A673 (cell line): ENCODE data around the gene WFDC5. TPM values are rescaled to one million over a fixed set of nuclear protein-coding genes. Genes with fewer than 3 reads are reported as not detected.
A peak's percentile ranks its signal among the peaks of the same experiment; 100 is the strongest.

Source experiments
- BruUV-seq: library from RNA; stranded (reverse); fragments of 400-500 nt; replicated peaks from 2 replicates; lab custom pipeline; 2021; lab: Mats Ljungman, UMichigan
- CTCF ChIA-PET: fragments of 300-600 bp; sonication (Branson Sonifier 250); formaldehyde crosslinking; loops from one replicate; lab custom pipeline; 2022; ENCODE audit warnings: antibody characterized with exemption; lab: Charles Lee
- POLR2A ChIA-PET: fragments of 300-600 bp; sonication (Branson Sonifier 250); formaldehyde crosslinking; loops from one replicate; lab custom pipeline; 2022; ENCODE audit warnings: antibody characterized with exemption; ENCODE audit not compliant: low non-redundant PET; lab: Charles Lee
- DNase-seq: peaks from one replicate; pipeline ENCODE4 v3.0.0-alpha.2; 2015; ENCODE audit warnings: low spot score
- H3K27ac ChIP-seq: fragments of 200-600 bp; sonication (generic); 2 replicates; pipeline ENCODE4 v1.5.1; 2016; ENCODE audit warnings: mixed run types, low read depth, mild to moderate bottlenecking, mixed read lengths, antibody characterized with exemption, low read length; ENCODE audit not compliant: poor library complexity, severe bottlenecking
- H3K27me3 ChIP-seq: fragments of 200-600 bp; sonication (generic); replicated peaks from 2 replicates; pipeline ENCODE4 v1.6.1; 2017; ENCODE audit warnings: mixed run types, low read depth, mild to moderate bottlenecking, mixed read lengths, antibody characterized with exemption, low read length; ENCODE audit not compliant: insufficient read depth, poor library complexity
- H3K36me3 ChIP-seq: fragments of 200-600 bp; sonication (generic); 2 replicates; pipeline ENCODE4 v1.6.1; 2016; ENCODE audit warnings: mixed run types, mild to moderate bottlenecking, mixed read lengths, antibody characterized with exemption, low read length; ENCODE audit not compliant: insufficient read depth, poor library complexity, severe bottlenecking
- H3K4me1 ChIP-seq: fragments of 200-600 bp; sonication (generic); 2 replicates; pipeline ENCODE4 v1.6.1; 2017; ENCODE audit warnings: mixed run types, mild to moderate bottlenecking, mixed read lengths, antibody characterized with exemption, low read length; ENCODE audit not compliant: insufficient read depth, poor library complexity, severe bottlenecking
- H3K4me3 ChIP-seq: fragments of 200-600 bp; sonication (generic); 2 replicates; pipeline ENCODE4 v1.5.1; 2016; ENCODE audit warnings: low read depth, mixed run types, mild to moderate bottlenecking, mixed read lengths, low read length; ENCODE audit not compliant: poor library complexity, severe bottlenecking
- H3K9me3 ChIP-seq: fragments of 200-600 bp; sonication (generic); 2 replicates; pipeline ENCODE4 v1.6.1; 2016; ENCODE audit warnings: mixed run types, low read depth, mild to moderate bottlenecking, mixed read lengths, antibody characterized with exemption, low read length; ENCODE audit not compliant: poor library complexity, severe bottlenecking
- EZH2 ChIP-seq: fragments of 200-600 bp; sonication (generic); IDR thresholded peaks from 2 replicates; pipeline ENCODE4 v1.6.1; 2017; ENCODE audit warnings: borderline replicate concordance, low read depth, mild to moderate bottlenecking, mixed read lengths, antibody characterized with exemption, low read length; ENCODE audit not compliant: poor library complexity, severe bottlenecking
- intact Hi-C: fragments of 100-400 bp; cut with micrococcal nuclease; formaldehyde crosslinking; loops from one replicate; pipeline ENCODE4 v1.10.0; 2022; ENCODE audit not compliant: unreplicated experiment
- total RNA-seq: library from RNA; stranded (reverse); gene quantifications from 2 replicates; pipeline ENCODE4 v1.2.3, GENCODE V29; 2021
- TF ChIP-seq, protein P1 (sequence below): fragments of 300-800, 200-600 bp; sonication (generic); conservative IDR thresholded peaks from 2 replicates; pipeline ENCODE4 v1.5.1; 2017; ENCODE audit warnings: low read depth, mild to moderate bottlenecking, antibody characterized with exemption, low read length, moderate library complexity, mixed read lengths

WFDC5 gene
- total RNA-seq, 1 experiment from 2014 or later, result not detected

DNA sequence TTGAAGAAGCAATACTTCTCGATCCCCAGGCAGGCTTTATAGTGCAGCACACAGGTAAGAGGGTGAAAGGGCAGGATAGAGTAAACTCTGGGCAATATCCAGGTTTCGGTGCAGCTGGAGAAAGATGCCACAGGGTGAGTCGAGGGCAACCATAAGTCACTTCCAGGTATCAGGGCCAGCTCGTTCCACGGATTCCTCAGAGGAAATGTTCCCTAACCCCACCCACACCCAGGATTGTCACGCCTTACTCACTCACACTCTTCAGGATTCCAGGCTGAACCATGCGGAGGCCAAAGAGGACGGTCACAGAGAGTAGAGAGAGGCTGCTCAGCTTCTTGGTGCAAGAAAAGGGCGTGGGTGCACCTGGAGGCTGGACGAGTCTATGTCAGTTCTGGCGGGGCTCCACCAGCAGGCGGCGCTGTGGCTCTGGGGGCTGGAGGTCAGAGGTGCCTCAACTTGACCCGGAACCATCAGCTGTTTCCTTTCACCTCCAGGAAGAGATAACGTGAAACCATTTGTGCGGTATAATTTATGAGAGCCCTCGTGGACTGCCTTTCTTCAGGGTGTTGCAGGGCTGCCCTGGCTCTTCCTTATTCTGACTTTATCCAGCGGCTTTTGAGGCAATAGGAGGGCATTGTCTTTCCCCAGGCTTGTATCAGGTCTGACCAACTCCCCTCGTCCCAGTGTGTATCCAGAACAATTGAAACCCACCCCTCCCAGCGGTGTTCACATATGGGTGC is 23.8 kb upstream of the WFDC5 start:
- intact Hi-C loops, result loop anchor here (2.0 kb wide), 2 partner anchors 90 to 154 kb away; no protein-coding TSS in a partner anchor
- H3K4me1 ChIP-seq, result no peaks in the 10 kb centered on the region
- ChIA-PET CTCF (interaction anchor here (0.6 to 1.9 kb wide), 10 partner anchors 27 to 173 kb away, joined by 3 to 13 read pairs (median 4); no protein-coding TSS in a partner anchor), POLR2A (no interaction called here)
- H3K27ac ChIP-seq, result no peak overlapping the region
- no TSS peak for BruUV-seq
- H3K36me3 ChIP-seq, result no peaks in the 10 kb centered on the region
- DNase-seq, result peak; percentile 60
- TF ChIP-seq EZH2, result no peak
- TF ChIP-seq, protein P1, sequence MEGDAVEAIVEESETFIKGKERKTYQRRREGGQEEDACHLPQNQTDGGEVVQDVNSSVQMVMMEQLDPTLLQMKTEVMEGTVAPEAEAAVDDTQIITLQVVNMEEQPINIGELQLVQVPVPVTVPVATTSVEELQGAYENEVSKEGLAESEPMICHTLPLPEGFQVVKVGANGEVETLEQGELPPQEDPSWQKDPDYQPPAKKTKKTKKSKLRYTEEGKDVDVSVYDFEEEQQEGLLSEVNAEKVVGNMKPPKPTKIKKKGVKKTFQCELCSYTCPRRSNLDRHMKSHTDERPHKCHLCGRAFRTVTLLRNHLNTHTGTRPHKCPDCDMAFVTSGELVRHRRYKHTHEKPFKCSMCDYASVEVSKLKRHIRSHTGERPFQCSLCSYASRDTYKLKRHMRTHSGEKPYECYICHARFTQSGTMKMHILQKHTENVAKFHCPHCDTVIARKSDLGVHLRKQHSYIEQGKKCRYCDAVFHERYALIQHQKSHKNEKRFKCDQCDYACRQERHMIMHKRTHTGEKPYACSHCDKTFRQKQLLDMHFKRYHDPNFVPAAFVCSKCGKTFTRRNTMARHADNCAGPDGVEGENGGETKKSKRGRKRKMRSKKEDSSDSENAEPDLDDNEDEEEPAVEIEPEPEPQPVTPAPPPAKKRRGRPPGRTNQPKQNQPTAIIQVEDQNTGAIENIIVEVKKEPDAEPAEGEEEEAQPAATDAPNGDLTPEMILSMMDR, result peak; percentile 96
- H3K4me3 ChIP-seq, result no peak overlapping the region
- H3K9me3 ChIP-seq, result no peaks in the 10 kb centered on the region
- peaks cover 12% of the 10 kb centered on the region for H3K27me3 ChIP-seq

DNA sequence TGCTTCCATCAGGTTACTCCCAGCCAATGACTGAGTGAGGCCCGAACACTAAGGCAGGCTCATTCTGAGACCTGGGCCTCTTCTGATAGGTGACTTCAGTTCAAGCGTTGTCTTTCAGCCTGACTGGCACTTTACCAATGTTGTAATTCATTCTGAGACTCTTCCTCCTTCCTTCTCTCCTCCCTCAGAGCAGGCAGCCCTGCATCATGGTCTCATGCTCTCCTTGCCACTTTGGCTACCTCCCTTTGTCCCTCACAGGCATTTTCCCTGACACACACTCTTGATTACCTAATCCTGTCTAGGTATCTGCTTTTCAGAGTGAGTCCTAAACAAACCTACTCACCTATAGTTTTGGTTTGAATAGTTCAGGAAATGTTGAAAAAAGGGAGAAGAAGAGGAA is 21.9 kb upstream of the WFDC5 start:
- Histone ChIP-seq H3K4me3 (no peak overlapping the region), H3K36me3 (no peaks in the 10 kb centered on the region), H3K4me1 (no peaks in the 10 kb centered on the region), H3K27me3 (peaks cover 28% of the 10 kb centered on the region), H3K27ac (no peak overlapping the region), H3K9me3 (no peaks in the 10 kb centered on the region)
- BruUV-seq, result no TSS peak
- intact Hi-C loops, result no loop called here
- ChIA-PET CTCF (no interaction called here), POLR2A (no interaction called here)
- TF ChIP-seq EZH2, result no peak
- TF ChIP-seq, protein P1, result no peak
- no peak for DNase-seq

DNA sequence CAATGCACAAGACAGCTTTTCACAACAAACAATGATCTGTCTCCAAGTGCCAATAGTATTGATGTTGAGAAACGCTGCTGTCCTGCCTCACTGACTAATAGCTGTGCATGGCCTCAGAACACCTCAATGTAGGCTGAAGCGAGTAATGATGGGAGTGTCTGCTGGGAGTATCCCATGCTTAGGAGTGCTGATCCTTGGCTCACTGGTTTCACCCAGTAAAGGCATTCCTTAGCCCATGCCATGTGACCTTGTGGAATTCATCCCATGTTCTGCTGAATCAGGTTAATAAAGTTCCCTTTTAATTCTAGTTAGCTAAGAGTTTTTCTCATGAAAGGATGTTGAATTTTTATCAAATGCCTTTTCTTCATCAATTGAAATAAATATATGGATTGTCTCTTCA is 13.1 kb upstream of the WFDC5 start:
- no peak for DNase-seq
- Histone ChIP-seq H3K4me3 (no peak overlapping the region), H3K9me3 (no peaks in the 10 kb centered on the region), H3K27ac (no peak overlapping the region), H3K4me1 (no peaks in the 10 kb centered on the region), H3K36me3 (no peaks in the 10 kb centered on the region), H3K27me3 (peaks cover 25% of the 10 kb centered on the region)
- intact Hi-C loops, result no loop called here
- ChIA-PET CTCF (no interaction called here), POLR2A (no interaction called here)
- no TSS peak for BruUV-seq
- TF ChIP-seq EZH2, result no peak
- TF ChIP-seq, protein P1, result no peak
